DND-41 (cell line): ENCODE results near the gene ASPRV1.

Experiments used
- ATAC-seq: fragments of 200-7000 bp; cut with Tn5 transposase; 3 replicates; pipeline ENCODE4 v1.9.1; 2021; ENCODE audit warnings: low read depth; ENCODE audit not compliant: insufficient read depth
- DNase-seq: peaks from one replicate; pipeline ENCODE4 v3.0.0-alpha.2; 2020
- H2AFZ ChIP-seq: 2 replicates; pipeline ENCODE4 v1.6.0; 2012; ENCODE audit warnings: low read depth, low read length
- H3K27ac ChIP-seq: 2 replicates; pipeline ENCODE4 v1.5.1; 2012; ENCODE audit warnings: low read length, inconsistent platforms
- H3K27me3 ChIP-seq: fragments of 200-600 bp; sonication (generic); 2 replicates; pipeline ENCODE4 v1.6.0; 2012; ENCODE audit warnings: low read length, mild to moderate bottlenecking, inconsistent platforms; ENCODE audit not compliant: insufficient read depth, poor library complexity
- H3K36me3 ChIP-seq: 2 replicates; pipeline ENCODE4 v1.5.1; 2012; ENCODE audit warnings: low read length, inconsistent platforms; ENCODE audit not compliant: insufficient read depth
- H3K4me1 ChIP-seq: 2 replicates; pipeline ENCODE4 v1.5.1; 2012; ENCODE audit warnings: mild to moderate bottlenecking, low read length; ENCODE audit not compliant: insufficient read depth
- H3K4me2 ChIP-seq: 2 replicates; pipeline ENCODE4 v1.6.0; 2012; ENCODE audit warnings: mild to moderate bottlenecking, moderate library complexity, low read length, inconsistent platforms; ENCODE audit not compliant: insufficient read depth
- H3K4me3 ChIP-seq, 2 experiments: fragments of 200-600 bp in 1 of 2; shearing (Covaris generic) in 1 of 2; 2 replicates each; pipeline ENCODE4 v1.5.1; 2012 to 2016; ENCODE audit warnings: inconsistent platforms in 2 of 2, low read length in 2 of 2, mild to moderate bottlenecking in 2 of 2, low read depth in 1 of 2, moderate library complexity in 1 of 2
- H3K79me2 ChIP-seq: 2 replicates; pipeline ENCODE4 v1.6.0; 2012; ENCODE audit warnings: low read length, inconsistent platforms; ENCODE audit not compliant: insufficient read depth
- H3K9ac ChIP-seq: 2 replicates; pipeline ENCODE4 v1.6.0; 2012; ENCODE audit warnings: low read depth, mild to moderate bottlenecking, inconsistent platforms, low read length, moderate library complexity
- H3K9me3 ChIP-seq: 2 replicates; pipeline ENCODE4 v1.5.1; 2012; ENCODE audit warnings: low read length, moderate library complexity, mild to moderate bottlenecking, inconsistent platforms; ENCODE audit not compliant: insufficient read depth, severe bottlenecking
- H4K20me1 ChIP-seq: 2 replicates; pipeline ENCODE4 v1.6.0; 2012; ENCODE audit warnings: low read length; ENCODE audit not compliant: insufficient read depth
- EZH2 ChIP-seq: IDR thresholded peaks from 3 replicates; pipeline ENCODE4 v1.6.1; 2012; ENCODE audit warnings: borderline replicate concordance, low read depth, mild to moderate bottlenecking, moderate library complexity, low read length, inconsistent platforms; ENCODE audit not compliant: severe bottlenecking
- TF ChIP-seq, protein P1 (sequence below): IDR thresholded peaks from 2 replicates; pipeline ENCODE4 v1.5.1; 2012; ENCODE audit warnings: borderline replicate concordance, low read length, moderate library complexity, mild to moderate bottlenecking; ENCODE audit not compliant: poor library complexity, severe bottlenecking; ENCODE audit errors: extremely low read depth

Gene ASPRV1

GRCh38 chr2:69914950-69915945 is 46.2 kb downstream of the ASPRV1 start, which contains the start of gene MXD1:
MXD1 (plus strand) TSS chr2:69915109; CDS start chr2:69915331, 222 bp downstream.
- ATAC-seq = no peak
- no peak for TF ChIP-seq EZH2
- TF ChIP-seq, protein P1, sequence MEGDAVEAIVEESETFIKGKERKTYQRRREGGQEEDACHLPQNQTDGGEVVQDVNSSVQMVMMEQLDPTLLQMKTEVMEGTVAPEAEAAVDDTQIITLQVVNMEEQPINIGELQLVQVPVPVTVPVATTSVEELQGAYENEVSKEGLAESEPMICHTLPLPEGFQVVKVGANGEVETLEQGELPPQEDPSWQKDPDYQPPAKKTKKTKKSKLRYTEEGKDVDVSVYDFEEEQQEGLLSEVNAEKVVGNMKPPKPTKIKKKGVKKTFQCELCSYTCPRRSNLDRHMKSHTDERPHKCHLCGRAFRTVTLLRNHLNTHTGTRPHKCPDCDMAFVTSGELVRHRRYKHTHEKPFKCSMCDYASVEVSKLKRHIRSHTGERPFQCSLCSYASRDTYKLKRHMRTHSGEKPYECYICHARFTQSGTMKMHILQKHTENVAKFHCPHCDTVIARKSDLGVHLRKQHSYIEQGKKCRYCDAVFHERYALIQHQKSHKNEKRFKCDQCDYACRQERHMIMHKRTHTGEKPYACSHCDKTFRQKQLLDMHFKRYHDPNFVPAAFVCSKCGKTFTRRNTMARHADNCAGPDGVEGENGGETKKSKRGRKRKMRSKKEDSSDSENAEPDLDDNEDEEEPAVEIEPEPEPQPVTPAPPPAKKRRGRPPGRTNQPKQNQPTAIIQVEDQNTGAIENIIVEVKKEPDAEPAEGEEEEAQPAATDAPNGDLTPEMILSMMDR = no peak

DNA sequence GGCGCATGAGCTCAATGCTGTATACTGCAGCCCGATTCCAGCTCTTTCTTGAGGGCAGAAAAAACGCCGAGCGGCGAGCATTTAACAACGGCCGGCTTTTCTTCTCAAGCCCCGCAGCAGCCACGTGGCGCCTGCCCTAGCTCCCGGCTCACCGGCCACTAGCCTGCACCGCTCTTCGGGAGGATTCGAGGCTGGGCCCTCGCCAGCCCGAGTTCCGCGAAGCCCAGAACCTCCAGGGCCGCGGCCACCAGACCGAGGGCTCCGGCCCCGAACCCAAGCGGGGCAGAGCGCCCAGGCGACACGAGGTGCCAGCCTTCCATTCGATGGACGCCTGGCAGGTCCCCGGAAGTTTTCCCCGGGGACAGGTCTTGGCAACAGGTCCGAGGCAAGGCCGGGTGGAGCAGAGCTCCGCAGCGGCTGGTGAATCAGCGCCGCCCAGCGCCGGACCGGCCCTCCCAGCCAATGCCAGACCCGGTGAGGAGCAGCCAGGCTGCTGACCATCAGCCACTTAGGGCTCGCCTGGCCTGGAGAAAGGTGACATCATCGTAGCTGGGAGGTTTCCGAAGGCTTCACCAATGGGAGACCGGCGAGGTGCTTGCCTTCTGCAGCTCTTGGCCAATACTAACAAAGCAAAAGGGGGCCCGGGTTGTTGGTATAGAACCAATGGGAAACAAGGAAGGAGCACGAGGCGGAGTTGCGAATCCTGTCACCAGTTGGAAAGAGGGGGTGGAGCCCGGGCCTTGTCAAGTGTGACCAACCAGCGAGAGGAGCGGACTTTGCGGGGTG is 47.1 kb downstream of the ASPRV1 start:
- Histone ChIP-seq H4K20me1 (no peaks in the 10 kb centered on the region), H3K27me3 (no peaks in the 10 kb centered on the region), H2AFZ (peak overlapping the region; percentile 90), H3K9ac (peak overlapping the region; percentile 98), H3K4me1 (peaks cover 34% of the 10 kb centered on the region), H3K4me3 (peak overlapping the region; percentile 91 to 96), H3K9me3 (no peaks in the 10 kb centered on the region), H3K4me2 (peak overlapping the region; percentile 96), H3K79me2 (peaks cover 32% of the 10 kb centered on the region), H3K36me3 (peaks cover 23% of the 10 kb centered on the region), H3K27ac (peak overlapping the region; percentile 93)
- ATAC-seq (peak; percentile 91), DNase-seq (peak; percentile 100)
- TF ChIP-seq EZH2 = no peak
- TF ChIP-seq, protein P1 = peak; percentile 7

More at GRCh38 chr2:69914950-69915945, 46.2 kb downstream of the ASPRV1 start, which contains the start of gene MXD1:
- H3K79me2 ChIP-seq = peaks cover 32% of the 10 kb centered on the region
- H3K4me3 ChIP-seq = peak within 1 kb of the TSS; percentile 93 to 96
- H3K4me1 ChIP-seq = peaks cover 34% of the 10 kb centered on the region
- H3K9ac ChIP-seq = peak within 1 kb of the TSS; percentile 98
- peak; percentile 24 for DNase-seq
- peaks cover 16% of the 10 kb centered on the region for H3K36me3 ChIP-seq
- H3K27me3 ChIP-seq = no peaks in the 10 kb centered on the region
- no peaks in the 10 kb centered on the region for H3K9me3 ChIP-seq
- peak within 1 kb of the TSS; percentile 93 for H3K27ac ChIP-seq
- peak within 1 kb of the TSS; percentile 90 for H2AFZ ChIP-seq
- peak within 1 kb of the TSS; percentile 96 for H3K4me2 ChIP-seq
- no peaks in the 10 kb centered on the region for H4K20me1 ChIP-seq

DNA sequence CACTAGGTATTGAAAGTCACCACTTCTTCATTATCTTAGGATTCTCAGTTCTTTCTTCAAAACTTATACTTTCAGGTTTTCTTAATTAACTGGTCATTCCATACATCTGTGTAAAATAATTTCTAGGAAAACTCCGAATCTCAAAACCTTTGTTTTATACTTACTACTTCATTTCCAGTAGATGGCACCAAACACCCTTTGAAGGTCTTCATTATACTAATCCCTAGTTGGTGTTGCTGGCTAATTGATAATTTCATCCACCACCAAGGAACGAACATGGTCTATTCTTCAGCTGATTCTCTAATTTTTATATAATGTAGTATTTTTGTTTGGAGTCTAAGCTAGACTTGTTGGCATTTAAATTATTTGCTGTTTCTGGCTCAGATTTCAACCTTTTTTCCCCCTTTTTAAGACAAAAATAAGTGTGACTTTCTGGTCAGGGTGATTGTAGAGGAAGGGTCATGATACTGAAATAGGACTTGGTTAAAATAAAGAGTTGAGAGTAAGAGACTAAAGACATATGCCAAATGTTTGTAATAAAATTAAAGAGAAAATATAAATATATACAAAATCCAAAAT is 49.4 kb downstream of the ASPRV1 start:
- H3K4me1 ChIP-seq = peaks cover 29% of the 10 kb centered on the region

More for the DNA sequence above, 49.4 kb downstream of the ASPRV1 start:
- H3K79me2 ChIP-seq = peaks cover 29% of the 10 kb centered on the region
- no peaks in the 10 kb centered on the region for H3K27me3 ChIP-seq
- no peak overlapping the region for H3K27ac ChIP-seq
- no peaks in the 10 kb centered on the region for H3K9me3 ChIP-seq
- H3K4me2 ChIP-seq = no peak overlapping the region
- no peak for TF ChIP-seq EZH2
- TF ChIP-seq, protein P1 = peak; percentile 71
- ATAC-seq (no peak), DNase-seq (no peak)
- H3K36me3 ChIP-seq = peaks cover 33% of the 10 kb centered on the region
- no peaks in the 10 kb centered on the region for H4K20me1 ChIP-seq
- no peak overlapping the region for H2AFZ ChIP-seq
- H3K4me3 ChIP-seq = no peak overlapping the region
- H3K9ac ChIP-seq = no peak overlapping the region
